IMR-90 (cell line): ENCODE results near the gene ALB. TPM values are rescaled to one million over a fixed set of nuclear protein-coding genes. Genes with fewer than 3 reads are reported as not detected.

Source experiments
- ATAC-seq: fragments of 200-7000 bp; cut with Tn5 transposase; 2 replicates; pipeline ENCODE4 v1.9.1; 2020; ENCODE audit warnings: low read depth, mild to moderate bottlenecking, moderate library complexity
- BruUV-seq: library from RNA; stranded (reverse); fragments of 400-500 nt; replicated peaks from 2 replicates; lab custom pipeline; 2021; lab: Mats Ljungman, UMichigan
- CTCF ChIA-PET: fragments of 300-600 bp; formaldehyde crosslinking; extraction: SDS; loops from one replicate; lab custom pipeline; 2021; ENCODE audit warnings: antibody characterized with exemption; lab: Yijun Ruan, JAX
- POLR2A ChIA-PET: fragments of 300-600 bp; sonication (Branson Sonifier 250); formaldehyde crosslinking; loops from one replicate; lab custom pipeline; 2022; ENCODE audit warnings: antibody characterized with exemption; ENCODE audit not compliant: unreplicated experiment; lab: Charles Lee
- DNase-seq: peaks from one replicate; pipeline ENCODE4 v3.0.0; 2013
- H2AFZ ChIP-seq: replicated peaks from 2 replicates; pipeline ENCODE3; 2013; ENCODE audit warnings: low read length, mild to moderate bottlenecking; ENCODE audit not compliant: poor library complexity
- H2AK5ac ChIP-seq: 2 replicates; pipeline ENCODE4 v1.6.1; 2013; ENCODE audit warnings: low read depth, low read length, inconsistent platforms
- H2AK9ac ChIP-seq: replicated peaks from 2 replicates; pipeline ENCODE3; 2013; ENCODE audit warnings: mild to moderate bottlenecking, low read depth, low read length, moderate library complexity; ENCODE audit not compliant: poor library complexity
- H2BK120ac ChIP-seq: 2 replicates; pipeline ENCODE4 v1.6.1; 2013; ENCODE audit warnings: low read depth, low read length, inconsistent platforms
- H2BK15ac ChIP-seq: 3 replicates; pipeline ENCODE4 v1.6.1; 2013; ENCODE audit warnings: low read depth, low read length, inconsistent platforms
- H2BK20ac ChIP-seq: 2 replicates; pipeline ENCODE4 v1.6.1; 2013; ENCODE audit warnings: low read depth, mild to moderate bottlenecking, inconsistent platforms, low read length, moderate library complexity
- H2BK5ac ChIP-seq: 2 replicates; pipeline ENCODE4 v1.6.1; 2013; ENCODE audit warnings: mild to moderate bottlenecking, low read depth, low read length, inconsistent platforms; ENCODE audit not compliant: poor library complexity, severe bottlenecking
- H3K14ac ChIP-seq: replicated peaks from 2 replicates; pipeline ENCODE4 v1.6.1; 2013; ENCODE audit warnings: low read depth, low read length, inconsistent platforms
- H3K18ac ChIP-seq: 2 replicates; pipeline ENCODE4 v1.6.1; 2013; ENCODE audit warnings: low read depth, low read length, control low read depth
- H3K23ac ChIP-seq: 2 replicates; pipeline ENCODE4 v1.6.1; 2013; ENCODE audit warnings: low read depth, low read length, inconsistent platforms
- H3K27ac ChIP-seq: 2 replicates; pipeline ENCODE4 v1.5.1; 2013; ENCODE audit warnings: mild to moderate bottlenecking, control low read depth, low read length; ENCODE audit not compliant: insufficient read depth
- H3K27me3 ChIP-seq: 2 replicates; pipeline ENCODE4 v1.6.1; 2013; ENCODE audit warnings: low read length; ENCODE audit not compliant: control insufficient read depth, insufficient read depth
- H3K36me3 ChIP-seq: 2 replicates; pipeline ENCODE4 v1.6.1; 2013; ENCODE audit warnings: low read length, mixed read lengths; ENCODE audit not compliant: control insufficient read depth, insufficient read depth
- H3K4ac ChIP-seq: 2 replicates; pipeline ENCODE4 v1.6.1; 2013; ENCODE audit warnings: low read depth, low read length, inconsistent platforms
- H3K4me1 ChIP-seq: 2 replicates; pipeline ENCODE4 v1.6.1; 2013; ENCODE audit warnings: low read length, mixed read lengths; ENCODE audit not compliant: control insufficient read depth, insufficient read depth
- H3K4me2 ChIP-seq: 2 replicates; pipeline ENCODE4 v1.6.1; 2013; ENCODE audit warnings: low read depth, mild to moderate bottlenecking, control low read depth, low read length, moderate library complexity
- H3K4me3 ChIP-seq: 2 replicates; pipeline ENCODE4 v1.5.1; 2013; ENCODE audit warnings: low read depth, mild to moderate bottlenecking, control low read depth, low read length, moderate library complexity; ENCODE audit not compliant: insufficient read depth
- H3K56ac ChIP-seq: 2 replicates; pipeline ENCODE4 v1.6.1; 2013; ENCODE audit warnings: low read length, inconsistent platforms; ENCODE audit not compliant: insufficient read depth; ENCODE audit errors: extremely low read depth
- H3K79me1 ChIP-seq, 2 experiments: 2 replicates each; pipeline ENCODE4 v1.6.1; 2013; ENCODE audit warnings: low read length in 2 of 2, inconsistent platforms in 1 of 2, low read depth in 1 of 2
- H3K9ac ChIP-seq: 2 replicates; pipeline ENCODE4 v1.6.1; 2013; ENCODE audit warnings: low read depth, low read length, control low read depth
- H3K9me1 ChIP-seq: 2 replicates; pipeline ENCODE4 v1.6.1; 2013; ENCODE audit warnings: low read length, inconsistent platforms; ENCODE audit not compliant: insufficient read depth
- H3K9me3 ChIP-seq: 2 replicates; pipeline ENCODE4 v1.6.1; 2013; ENCODE audit warnings: low read length; ENCODE audit not compliant: control insufficient read depth, insufficient read depth
- H4K20me1 ChIP-seq: 2 replicates; pipeline ENCODE4 v1.6.1; 2013; ENCODE audit warnings: low read length, inconsistent platforms; ENCODE audit not compliant: insufficient read depth
- H4K5ac ChIP-seq: 2 replicates; pipeline ENCODE4 v1.6.1; 2013; ENCODE audit warnings: mild to moderate bottlenecking, low read depth, low read length, control low read depth
- H4K8ac ChIP-seq, 2 experiments: 2 replicates each; pipeline ENCODE4 v1.6.1; 2013; ENCODE audit warnings: low read depth in 2 of 2, low read length in 2 of 2, control low read depth in 1 of 2, inconsistent platforms in 1 of 2
- H4K91ac ChIP-seq: 2 replicates; pipeline ENCODE4 v1.6.1; 2013; ENCODE audit warnings: low read depth, low read length, inconsistent platforms; ENCODE audit not compliant: insufficient read depth
- FOS ChIP-seq: fragments of 150-350 bp; IDR thresholded peaks from 2 replicates; pipeline ENCODE4 v1.6.1; 2016; ENCODE audit warnings: low read depth, low read length
- RAD21 ChIP-seq: IDR thresholded peaks from 2 replicates; pipeline ENCODE4 v1.6.1; 2012; ENCODE audit warnings: low read length, improper control_type of control experiment
- WGBS, 2 experiments: methylation state at CpG; one replicate each; pipeline versions ENCODE4 v1.1.5 to v1.1.7; 2013; ENCODE audit warnings: missing lambda C conversion rate in 2 of 2; ENCODE audit not compliant: insufficient read length in 1 of 2; ENCODE audit errors: extremely low coverage in 2 of 2; 5-methylcytosine and 5-hydroxymethylcytosine counted together
- dilution Hi-C: fragments of 300-500 bp; cut with HindIII; formaldehyde crosslinking; loops from one replicate; pipeline ENCODE4 v1.14.3; 2018; ENCODE audit warnings: low sequenced_read_pairs; ENCODE audit not compliant: unreplicated experiment
- in situ Hi-C: fragments of 300-500 bp; cut with MboI; formaldehyde crosslinking; loops from 3 replicates; pipeline ENCODE4 v1.14.3; 2019; ENCODE audit warnings: low sequenced_read_pairs, inconsistent platforms, mixed read lengths
- intact Hi-C: fragments of 100-400 bp; cut with micrococcal nuclease; formaldehyde crosslinking; loops from 2 replicates; pipeline ENCODE4 v1.10.0; 2022
- polyA plus RNA-seq, 3 experiments: library from polyadenylated mRNA; depleted of rRNA; stranded (reverse); fragments of >200 nt; gene quantifications; 2 replicates each; pipeline ENCODE4 v1.2.3, GENCODE V29; 2012; ENCODE audit warnings: low replicate concordance in 1 of 3
- total RNA-seq: library from RNA; depleted of rRNA; stranded (reverse); fragments of >200 nt; gene quantifications from 2 replicates; pipeline ENCODE4 v1.2.3, GENCODE V29; 2012
- TF ChIP-seq, protein P1 (sequence below): fragments of 150-350 bp; IDR thresholded peaks from 2 replicates; pipeline ENCODE4 v1.6.1; 2017; ENCODE audit warnings: mild to moderate bottlenecking, antibody characterized with exemption, low read length, low read depth
- TF ChIP-seq, protein P2 (sequence below): conservative IDR thresholded peaks from 2 replicates; pipeline ENCODE4 v1.5.1; 2012; ENCODE audit warnings: mild to moderate bottlenecking, low read depth, low read length, improper control_type of control experiment

The ALB gene
- total and polyA plus RNA-seq, 2 of the 4 experiments (the other 2 are of a cell fraction): not detected

DNA sequence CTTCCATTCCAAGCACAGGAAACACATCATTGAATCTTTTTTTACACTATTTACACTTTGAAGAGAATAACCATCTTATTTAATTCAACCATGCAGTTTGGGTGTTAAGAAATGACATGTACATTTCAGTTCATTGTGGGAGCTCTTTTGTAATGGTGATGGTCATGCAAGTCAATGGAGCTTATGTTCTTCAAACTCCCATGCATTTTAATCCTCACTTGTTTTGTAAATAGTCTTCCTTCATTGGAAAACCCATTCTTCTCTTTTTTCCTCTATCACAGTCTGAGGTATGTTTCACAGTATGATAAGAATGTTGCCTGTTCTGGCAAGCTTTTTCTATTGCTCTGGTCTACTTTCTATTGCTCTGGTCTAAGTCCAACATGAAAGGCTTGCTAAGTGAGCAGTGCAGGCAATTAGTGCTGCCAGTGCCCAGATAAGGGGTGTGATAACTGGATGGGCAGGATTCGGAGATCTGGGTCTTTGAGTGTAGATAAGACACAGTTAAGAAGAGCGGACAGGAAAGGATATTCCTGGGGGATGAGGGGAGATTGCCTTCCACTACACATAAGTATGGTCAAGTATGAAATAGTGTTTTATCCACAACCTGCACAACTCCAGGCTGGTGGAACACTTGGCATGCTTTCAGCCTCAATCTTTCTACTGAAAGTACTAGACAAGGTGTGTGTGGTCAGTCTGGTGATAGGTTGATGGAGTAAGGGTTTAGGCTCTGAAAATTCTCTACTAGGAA is 49.0 kb downstream of the ALB start:
- no peaks in the 10 kb centered on the region for H3K9me1 ChIP-seq
- no peak overlapping the region for H2AK9ac ChIP-seq
- no peak overlapping the region for H4K91ac ChIP-seq
- no peaks in the 10 kb centered on the region for H4K20me1 ChIP-seq
- H3K79me1 ChIP-seq: no peaks in the 10 kb centered on the region
- TF ChIP-seq FOS (no peak), RAD21 (no peak)
- TF ChIP-seq, protein P1, sequence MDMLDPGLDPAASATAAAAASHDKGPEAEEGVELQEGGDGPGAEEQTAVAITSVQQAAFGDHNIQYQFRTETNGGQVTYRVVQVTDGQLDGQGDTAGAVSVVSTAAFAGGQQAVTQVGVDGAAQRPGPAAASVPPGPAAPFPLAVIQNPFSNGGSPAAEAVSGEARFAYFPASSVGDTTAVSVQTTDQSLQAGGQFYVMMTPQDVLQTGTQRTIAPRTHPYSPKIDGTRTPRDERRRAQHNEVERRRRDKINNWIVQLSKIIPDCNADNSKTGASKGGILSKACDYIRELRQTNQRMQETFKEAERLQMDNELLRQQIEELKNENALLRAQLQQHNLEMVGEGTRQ: no peak
- TF ChIP-seq, protein P2, sequence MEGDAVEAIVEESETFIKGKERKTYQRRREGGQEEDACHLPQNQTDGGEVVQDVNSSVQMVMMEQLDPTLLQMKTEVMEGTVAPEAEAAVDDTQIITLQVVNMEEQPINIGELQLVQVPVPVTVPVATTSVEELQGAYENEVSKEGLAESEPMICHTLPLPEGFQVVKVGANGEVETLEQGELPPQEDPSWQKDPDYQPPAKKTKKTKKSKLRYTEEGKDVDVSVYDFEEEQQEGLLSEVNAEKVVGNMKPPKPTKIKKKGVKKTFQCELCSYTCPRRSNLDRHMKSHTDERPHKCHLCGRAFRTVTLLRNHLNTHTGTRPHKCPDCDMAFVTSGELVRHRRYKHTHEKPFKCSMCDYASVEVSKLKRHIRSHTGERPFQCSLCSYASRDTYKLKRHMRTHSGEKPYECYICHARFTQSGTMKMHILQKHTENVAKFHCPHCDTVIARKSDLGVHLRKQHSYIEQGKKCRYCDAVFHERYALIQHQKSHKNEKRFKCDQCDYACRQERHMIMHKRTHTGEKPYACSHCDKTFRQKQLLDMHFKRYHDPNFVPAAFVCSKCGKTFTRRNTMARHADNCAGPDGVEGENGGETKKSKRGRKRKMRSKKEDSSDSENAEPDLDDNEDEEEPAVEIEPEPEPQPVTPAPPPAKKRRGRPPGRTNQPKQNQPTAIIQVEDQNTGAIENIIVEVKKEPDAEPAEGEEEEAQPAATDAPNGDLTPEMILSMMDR: no peak
- no peaks in the 10 kb centered on the region for H3K9me3 ChIP-seq
- peaks cover 3% of the 10 kb centered on the region for H3K4me1 ChIP-seq
- no peak overlapping the region for H2AK5ac ChIP-seq
- no peak overlapping the region for H4K5ac ChIP-seq
- BruUV-seq: no TSS peak
- no peak overlapping the region for H2BK120ac ChIP-seq
- H3K18ac ChIP-seq: no peak overlapping the region
- intact Hi-C loops (loop anchor here (5.0 kb wide), 1 partner anchor 111 kb away; no protein-coding TSS in a partner anchor), dilution Hi-C loops (no loop called here), in situ Hi-C loops (no loop called here)
- H3K56ac ChIP-seq: no peak overlapping the region
- no peak overlapping the region for H3K4me2 ChIP-seq
- no peak overlapping the region for H2BK20ac ChIP-seq
- no peak overlapping the region for H3K9ac ChIP-seq
- ChIA-PET POLR2A (no interaction called here), CTCF (no interaction called here)
- H3K36me3 ChIP-seq: no peaks in the 10 kb centered on the region
- no peak overlapping the region for H3K27ac ChIP-seq
- DNase-seq (no peak), ATAC-seq (no peak)
- no peak overlapping the region for H2AFZ ChIP-seq
- no peak overlapping the region for H3K4me3 ChIP-seq
- no CpG with 5 or more reads among the region's 2 CpGs for WGBS, 2 experiments
- no peak overlapping the region for H2BK15ac ChIP-seq
- H2BK5ac ChIP-seq: no peak overlapping the region
- no peak overlapping the region for H4K8ac ChIP-seq
- H3K27me3 ChIP-seq: no peaks in the 10 kb centered on the region; the same call in 1 of the 2 replicates
- no peak overlapping the region for H3K14ac ChIP-seq
- H3K4ac ChIP-seq: no peak overlapping the region
- no peak overlapping the region for H3K23ac ChIP-seq
